HepG2 (cell line): ENCODE results near the gene PRKAR1A. TPM values are rescaled to one million over a fixed set of nuclear protein-coding genes. Genes with fewer than 3 reads are reported as not detected.

Experiments
- HNRNPLL ChIP-seq: fragments of 200-400 bp; formaldehyde crosslinking; IDR thresholded peaks from 2 replicates; pipeline ENCODE4 v1.6.1; 2017; ENCODE audit warnings: mild to moderate bottlenecking, low read depth, low read length; ENCODE audit not compliant: poor library complexity, severe bottlenecking
- MEF2D ChIP-seq: sonication (generic); formaldehyde crosslinking; IDR thresholded peaks from 2 replicates; pipeline ENCODE4 v1.5.1; 2020; ENCODE audit warnings: mild to moderate bottlenecking, missing genetic modification reagents
- MTA1 ChIP-seq: sonication (generic); formaldehyde crosslinking; IDR thresholded peaks from 2 replicates; pipeline ENCODE4 v1.4.0; 2020; ENCODE audit warnings: missing genetic modification reagents, mild to moderate bottlenecking, borderline replicate concordance
- NFYB ChIP-seq: sonication (generic); formaldehyde crosslinking; IDR thresholded peaks from 2 replicates; pipeline ENCODE4 v1.4.0; 2020; ENCODE audit warnings: missing genetic modification reagents
- NPAS2 ChIP-seq: sonication (generic); formaldehyde crosslinking; IDR thresholded peaks from 2 replicates; pipeline ENCODE4 v1.8.0; 2022; ENCODE audit warnings: mild to moderate bottlenecking, missing genetic modification reagents, borderline replicate concordance
- NR2F6 ChIP-seq, 2 experiments: IDR thresholded peaks; 2 replicates each; pipeline ENCODE4 v1.6.1; 2016; ENCODE audit warnings: antibody characterized with exemption in 1 of 2, mild to moderate bottlenecking in 1 of 2
- SOX5 ChIP-seq: IDR thresholded peaks from 2 replicates; pipeline ENCODE4 v1.6.1; 2016; ENCODE audit warnings: borderline replicate concordance
- TEAD3 ChIP-seq: optimal IDR thresholded peaks from 2 replicates; pipeline ENCODE3; 2016; ENCODE audit warnings: borderline replicate concordance
- THRA ChIP-seq: sonication (generic); formaldehyde crosslinking; IDR thresholded peaks from 2 replicates; pipeline ENCODE4 v1.4.0; 2020; ENCODE audit warnings: missing genetic modification reagents, borderline replicate concordance
- ZBTB25 ChIP-seq: IDR thresholded peaks from 2 replicates; pipeline ENCODE4 v1.6.1; 2018; ENCODE audit warnings: missing genetic modification reagents
- ZBTB44 ChIP-seq: sonication (generic); formaldehyde crosslinking; IDR thresholded peaks from 2 replicates; pipeline ENCODE4 v1.4.0; 2020; ENCODE audit warnings: missing genetic modification reagents
- ZEB1 ChIP-seq: IDR thresholded peaks from 2 replicates; pipeline ENCODE4 v1.6.1; 2012; ENCODE audit warnings: mild to moderate bottlenecking, low read depth, inconsistent platforms; ENCODE audit not compliant: insufficient replicate concordance
- ZNF335 ChIP-seq: sonication (generic); formaldehyde crosslinking; IDR thresholded peaks from 2 replicates; pipeline ENCODE4 v1.4.0; 2020; ENCODE audit warnings: missing genetic modification reagents
- ZNF530 ChIP-seq: sonication (generic); formaldehyde crosslinking; IDR thresholded peaks from 2 replicates; pipeline ENCODE4 v1.5.0; 2020; ENCODE audit warnings: low read depth, mild to moderate bottlenecking, missing genetic modification reagents
- ZNF580 ChIP-seq: IDR thresholded peaks from 2 replicates; pipeline ENCODE4 v1.6.1; 2016; ENCODE audit warnings: low read depth, borderline replicate concordance
- ZNF605 ChIP-seq: sonication (generic); formaldehyde crosslinking; IDR thresholded peaks from 2 replicates; pipeline ENCODE4 v1.8.0; 2022; ENCODE audit warnings: mild to moderate bottlenecking, missing genetic modification reagents
- ZNF691 ChIP-seq: sonication (generic); formaldehyde crosslinking; IDR thresholded peaks from 2 replicates; pipeline ENCODE4 v1.4.0; 2020; ENCODE audit warnings: missing genetic modification reagents, low read depth, mild to moderate bottlenecking, borderline replicate concordance
- ZNF709 ChIP-seq: sonication (generic); formaldehyde crosslinking; IDR thresholded peaks from 2 replicates; pipeline ENCODE4 v1.5.0; 2020; ENCODE audit warnings: mild to moderate bottlenecking, missing genetic modification reagents
- ZNF883 ChIP-seq: sonication (generic); formaldehyde crosslinking; IDR thresholded peaks from 2 replicates; pipeline ENCODE4 v1.5.1; 2020; ENCODE audit warnings: mild to moderate bottlenecking, missing genetic modification reagents; ENCODE audit errors: not compliant biosample characterization
- ZSCAN30 ChIP-seq: sonication (generic); formaldehyde crosslinking; IDR thresholded peaks from 2 replicates; pipeline ENCODE4 v1.5.0; 2020; ENCODE audit warnings: mild to moderate bottlenecking, missing genetic modification reagents
- ZSCAN31 ChIP-seq: sonication (generic); formaldehyde crosslinking; IDR thresholded peaks from 2 replicates; pipeline ENCODE4 v1.5.0; 2020; ENCODE audit warnings: low read depth, mild to moderate bottlenecking, missing genetic modification reagents
- polyA plus RNA-seq, 8 experiments: library from polyadenylated mRNA; depleted of rRNA in 3 of 8; stranded (reverse) in 7 of 8; unstranded in 1 of 8; fragments of >200 nt; fragmentation: Illumina TruSeq in 4 of 8; extraction: Trizol in 4 of 8; gene quantifications; 2 replicates each; pipeline versions ENCODE4 v1.2.1 to v1.2.3, GENCODE V29; 2011 to 2016; ENCODE audit warnings: low read depth in 4 of 8, missing spikeins in 1 of 8, mixed read lengths in 1 of 8; ENCODE audit not compliant: insufficient read depth in 1 of 8
- total RNA-seq, 5 experiments: library from RNA; depleted of rRNA; stranded (reverse); fragments of >200 nt; fragmentation: Illumina TruSeq; extraction: Trizol; gene quantifications; 2 replicates each; pipeline ENCODE4 v1.2.3, GENCODE V29; 2016; ENCODE audit warnings: low read depth in 1 of 5

The PRKAR1A gene
- total and polyA plus RNA-seq, 2 of the 13 experiments (the other 11 are each of a cell fraction or from before 2014, with no cell fraction given) = 265 to 266 TPM

- TF ChIP-seq ZNF691 (0 out of 2 replicates have a peak, but pooled peaks have one; percentile 52), ZSCAN30 (CRISPR knock-in tag) (peak; percentile 51; the same call in 1 of the 2 replicates), ZNF580 (CRISPR knock-in tag) (no peak), MEF2D (peak; percentile 49; the same call in 1 of the 2 replicates), NPAS2 (CRISPR knock-in tag) (no peak), ZNF883 (peak; percentile 53), THRA (0 out of 2 replicates have a peak, but pooled peaks have one; percentile 17), SOX5 (CRISPR knock-in tag) (peak; percentile 46; the same call in 1 of the 2 replicates), ZNF709 (CRISPR knock-in tag) (peak; percentile 78; the same call in 1 of the 2 replicates), ZNF605 (peak; percentile 49), ZNF335 (CRISPR knock-in tag) (no peak; the same call in 1 of the 2 replicates), NR2F6 (IDR thresholded peaks at IDR 0.05) (no peak), NR2F6 (CRISPR knock-in tag; IDR thresholded peaks at IDR 0.05) (no peak), TEAD3 (CRISPR knock-in tag) (no peak), ZBTB25 (CRISPR knock-in tag) (peak; percentile 51), ZEB1 (peak; percentile 91), HNRNPLL (peak; percentile 66), NFYB (CRISPR knock-in tag) (no peak), ZSCAN31 (CRISPR knock-in tag) (peak; percentile 90), MTA1 (CRISPR knock-in tag) (peak; percentile 85; the same call in 1 of the 2 replicates), ZBTB44 (CRISPR knock-in tag) (no peak), ZNF530 (CRISPR knock-in tag) (no peak)
Measured at GRCh38 chr17:68511671-68512246, 471 bp upstream of the PRKAR1A start (continued).
